Measurements from ENCODE around the gene ETV1. TPM values are rescaled to one million over a fixed set of nuclear protein-coding genes. Genes with fewer than 3 reads are reported as not detected.

The ETV1 gene
- total and polyA plus RNA-seq, 2 experiments from 2014 or later = 5.9 to 8.4 TPM

- no peak overlapping the region for H2AFZ ChIP-seq
- WGBS (ENCODE audit: low lambda C conversion rate, missing lambda C conversion rate) = 75% methylated on average over 3 of the region's 3 CpGs
- no peak overlapping the region for H3K4me3 ChIP-seq
- no peak overlapping the region for H3K27ac ChIP-seq
- no peaks in the 10 kb centered on the region for H3K9me2 ChIP-seq (replicated peaks; ENCODE audit: insufficient read depth)
- no peak for TF ChIP-seq EZH2phosphoT487 (IDR thresholded peaks at IDR 0.05; ENCODE audit: low read depth, severe bottlenecking, unreplicated experiment)
- H3K79me2 ChIP-seq = no peaks in the 10 kb centered on the region
- H3K27me3 ChIP-seq = no peaks in the 10 kb centered on the region
- H3K4me2 ChIP-seq = no peak overlapping the region
- DNase-seq (ENCODE audit: low spot score) = no peak
- no peaks in the 10 kb centered on the region for H3K36me3 ChIP-seq (replicated peaks; ENCODE audit: insufficient read depth, low read depth)
- no peaks in the 10 kb centered on the region for H3K4me1 ChIP-seq (ENCODE audit: insufficient read depth)
- H3K9me3 ChIP-seq (ENCODE audit: low read depth) = no peaks in the 10 kb centered on the region
- no peaks in the 10 kb centered on the region for H4K20me1 ChIP-seq (ENCODE audit: insufficient read depth, poor library complexity, severe bottlenecking)
These were observed 36.1 kb downstream of the ETV1 start for GRCh38 chr7:13953368-13953767.

GRCh38 chr7:13952921-13953320 is 36.5 kb downstream of the ETV1 start:
- Histone ChIP-seq H3K4me1 (ENCODE audit: insufficient read depth) (no peaks in the 10 kb centered on the region), H3K27ac (no peak overlapping the region), H3K4me2 (no peak overlapping the region), H3K79me2 (no peaks in the 10 kb centered on the region), H3K27me3 (no peaks in the 10 kb centered on the region), H3K36me3 (replicated peaks; ENCODE audit: insufficient read depth, low read depth) (no peaks in the 10 kb centered on the region), H3K9me2 (replicated peaks; ENCODE audit: insufficient read depth) (no peaks in the 10 kb centered on the region), H4K20me1 (ENCODE audit: insufficient read depth, poor library complexity, severe bottlenecking) (no peaks in the 10 kb centered on the region), H3K4me3 (no peak overlapping the region), H3K9me3 (ENCODE audit: low read depth) (no peaks in the 10 kb centered on the region), H2AFZ (no peak overlapping the region)
- no peak for DNase-seq (ENCODE audit: low spot score)
- 84% methylated on average over 2 of the region's 2 CpGs for WGBS (ENCODE audit: low lambda C conversion rate, missing lambda C conversion rate)
- no peak for TF ChIP-seq CTCF (IDR thresholded peaks at IDR 0.05; ENCODE audit: poor library complexity)
- TF ChIP-seq EZH2phosphoT487 (IDR thresholded peaks at IDR 0.05; ENCODE audit: low read depth, severe bottlenecking, unreplicated experiment) = no peak
- no peak for TF ChIP-seq EZH2 (IDR thresholded peaks at IDR 0.05; ENCODE audit: borderline replicate concordance)

GRCh38 chr7:13949939-13950338 is 39.5 kb downstream of the ETV1 start:
- no peaks in the 10 kb centered on the region for H3K4me1 ChIP-seq (ENCODE audit: insufficient read depth)
- H3K27ac ChIP-seq = peak overlapping the region; percentile 11
- TF ChIP-seq EZH2phosphoT487 (IDR thresholded peaks at IDR 0.05; ENCODE audit: low read depth, severe bottlenecking, unreplicated experiment) (no peak), CTCF (IDR thresholded peaks at IDR 0.05; ENCODE audit: poor library complexity) (no peak), EZH2 (IDR thresholded peaks at IDR 0.05; ENCODE audit: borderline replicate concordance) (no peak)
- H3K4me2 ChIP-seq = peak overlapping the region; percentile 65
- no peak overlapping the region for H3K4me3 ChIP-seq
- H3K9me2 ChIP-seq (replicated peaks; ENCODE audit: insufficient read depth) = no peaks in the 10 kb centered on the region
- no peaks in the 10 kb centered on the region for H3K27me3 ChIP-seq
- 27% methylated on average over 4 of the region's 4 CpGs for WGBS (ENCODE audit: low lambda C conversion rate, missing lambda C conversion rate)
- no peaks in the 10 kb centered on the region for H4K20me1 ChIP-seq (ENCODE audit: insufficient read depth, poor library complexity, severe bottlenecking)
- no peaks in the 10 kb centered on the region for H3K79me2 ChIP-seq
- no peaks in the 10 kb centered on the region for H3K36me3 ChIP-seq (replicated peaks; ENCODE audit: insufficient read depth, low read depth)
- H3K9me3 ChIP-seq (ENCODE audit: low read depth) = no peaks in the 10 kb centered on the region
- no peak for DNase-seq (ENCODE audit: low spot score)
- H2AFZ ChIP-seq = no peak overlapping the region

GRCh38 chr7:13949445-13949844 is 40.0 kb downstream of the ETV1 start:
- H3K27ac ChIP-seq = peak overlapping the region; percentile 11

More at GRCh38 chr7:13949445-13949844, 40.0 kb downstream of the ETV1 start:
- no peak overlapping the region for H2AFZ ChIP-seq
- H3K79me2 ChIP-seq = no peaks in the 10 kb centered on the region
- no peaks in the 10 kb centered on the region for H3K4me1 ChIP-seq (ENCODE audit: insufficient read depth)
- H3K27me3 ChIP-seq = no peaks in the 10 kb centered on the region
- H3K9me2 ChIP-seq (replicated peaks; ENCODE audit: insufficient read depth) = no peaks in the 10 kb centered on the region
- WGBS (ENCODE audit: low lambda C conversion rate, missing lambda C conversion rate) = 29% methylated on average over 2 of the region's 2 CpGs
- DNase-seq (ENCODE audit: low spot score) = peak; percentile 63
- peak overlapping the region; percentile 65 for H3K4me2 ChIP-seq
- H3K4me3 ChIP-seq = no peak overlapping the region
- no peaks in the 10 kb centered on the region for H3K9me3 ChIP-seq (ENCODE audit: low read depth)
- no peaks in the 10 kb centered on the region for H4K20me1 ChIP-seq (ENCODE audit: insufficient read depth, poor library complexity, severe bottlenecking)
- TF ChIP-seq EZH2phosphoT487 (IDR thresholded peaks at IDR 0.05; ENCODE audit: low read depth, severe bottlenecking, unreplicated experiment) = no peak
- TF ChIP-seq CTCF (IDR thresholded peaks at IDR 0.05; ENCODE audit: poor library complexity) = no peak
- TF ChIP-seq EZH2 (IDR thresholded peaks at IDR 0.05; ENCODE audit: borderline replicate concordance) = no peak
- H3K36me3 ChIP-seq (replicated peaks; ENCODE audit: insufficient read depth, low read depth) = no peaks in the 10 kb centered on the region

Data from hepatocyte (in vitro differentiated cells).